ENCODE measurements around the gene TNNT1.

TNNT1 gene

GRCh38 chr19:55106591-55106990 is 42.4 kb downstream of the TNNT1 start:
- Histone ChIP-seq H3K4me3 (ENCODE audit: extremely low read depth, insufficient read depth, low read length, poor library complexity, severe bottlenecking) (no peak overlapping the region), H3K27ac (ENCODE audit: low read depth, low read length, severe bottlenecking) (no peak overlapping the region), H3K9me3 (ENCODE audit: control insufficient read depth, low read length) (peaks cover 5% of the 10 kb centered on the region), H3K4me1 (ENCODE audit: control insufficient read depth, insufficient read depth, low read length, poor library complexity, severe bottlenecking) (no peaks in the 10 kb centered on the region), H3K36me3 (ENCODE audit: control insufficient read depth, insufficient read depth, low read length) (peaks cover 76% of the 10 kb centered on the region)
- 95 to 98% methylated on average over 6 of the region's 6 CpGs for WGBS, 2 experiments (ENCODE audit: insufficient coverage in 2 of 2)

DNA sequence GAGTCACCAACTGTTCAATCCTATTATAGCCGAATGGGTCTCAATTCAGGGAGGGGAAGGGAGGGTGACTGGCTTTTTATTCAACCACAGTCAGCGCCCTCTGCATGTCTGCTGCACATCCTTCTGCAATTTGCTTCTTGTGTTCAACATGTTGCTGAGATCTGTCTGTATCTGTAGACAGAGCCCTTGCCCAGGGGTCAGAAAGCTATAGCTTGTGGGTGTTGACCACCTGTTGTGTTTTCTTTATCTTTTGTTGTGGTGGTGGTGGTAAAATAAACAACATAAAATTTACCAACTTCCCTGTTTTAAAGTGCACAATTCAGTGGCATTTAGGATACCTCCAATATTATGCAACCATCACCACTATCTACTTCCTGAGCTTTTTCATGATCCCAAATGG is 43.8 kb downstream of the TNNT1 start:
- Histone ChIP-seq H3K4me3 (ENCODE audit: extremely low read depth, insufficient read depth, low read length, poor library complexity, severe bottlenecking) (no peak overlapping the region), H3K9me3 (ENCODE audit: control insufficient read depth, low read length) (peaks cover 5% of the 10 kb centered on the region), H3K36me3 (ENCODE audit: control insufficient read depth, insufficient read depth, low read length) (peaks cover 79% of the 10 kb centered on the region), H3K4me1 (ENCODE audit: control insufficient read depth, insufficient read depth, low read length, poor library complexity, severe bottlenecking) (no peaks in the 10 kb centered on the region), H3K27ac (ENCODE audit: low read depth, low read length, severe bottlenecking) (no peak overlapping the region)
- 93% methylated on average over 2 of the region's 2 CpGs; no CpG with 5 or more reads in 1 of the 2 experiments for WGBS, 2 experiments (ENCODE audit: insufficient coverage in 2 of 2)

- Histone ChIP-seq H3K36me3 (ENCODE audit: control insufficient read depth, insufficient read depth, low read length) (peaks cover 76% of the 10 kb centered on the region), H3K4me1 (ENCODE audit: control insufficient read depth, insufficient read depth, low read length, poor library complexity, severe bottlenecking) (no peaks in the 10 kb centered on the region), H3K9me3 (ENCODE audit: control insufficient read depth, low read length) (peaks cover 5% of the 10 kb centered on the region), H3K4me3 (ENCODE audit: extremely low read depth, insufficient read depth, low read length, poor library complexity, severe bottlenecking) (no peak overlapping the region), H3K27ac (ENCODE audit: low read depth, low read length, severe bottlenecking) (no peak overlapping the region)
- 89 to 98% methylated on average over 5 to 9 of the region's 9 CpGs for WGBS, 2 experiments (ENCODE audit: insufficient coverage in 2 of 2)
Observed at GRCh38 chr19:55103190-55103589, 45.8 kb downstream of the TNNT1 start.

GRCh38 chr19:55101261-55101660 is 47.7 kb downstream of the TNNT1 start:
- Histone ChIP-seq H3K27ac (ENCODE audit: low read depth, low read length, severe bottlenecking) (no peak overlapping the region), H3K4me3 (ENCODE audit: extremely low read depth, insufficient read depth, low read length, poor library complexity, severe bottlenecking) (no peak overlapping the region), H3K4me1 (ENCODE audit: control insufficient read depth, insufficient read depth, low read length, poor library complexity, severe bottlenecking) (no peaks in the 10 kb centered on the region), H3K36me3 (ENCODE audit: control insufficient read depth, insufficient read depth, low read length) (peaks cover 69% of the 10 kb centered on the region), H3K9me3 (ENCODE audit: control insufficient read depth, low read length) (peaks cover 5% of the 10 kb centered on the region)
- WGBS, 2 experiments (ENCODE audit: insufficient coverage in 2 of 2): 86 to 96% methylated on average over 9 of the region's 10 CpGs

DNA sequence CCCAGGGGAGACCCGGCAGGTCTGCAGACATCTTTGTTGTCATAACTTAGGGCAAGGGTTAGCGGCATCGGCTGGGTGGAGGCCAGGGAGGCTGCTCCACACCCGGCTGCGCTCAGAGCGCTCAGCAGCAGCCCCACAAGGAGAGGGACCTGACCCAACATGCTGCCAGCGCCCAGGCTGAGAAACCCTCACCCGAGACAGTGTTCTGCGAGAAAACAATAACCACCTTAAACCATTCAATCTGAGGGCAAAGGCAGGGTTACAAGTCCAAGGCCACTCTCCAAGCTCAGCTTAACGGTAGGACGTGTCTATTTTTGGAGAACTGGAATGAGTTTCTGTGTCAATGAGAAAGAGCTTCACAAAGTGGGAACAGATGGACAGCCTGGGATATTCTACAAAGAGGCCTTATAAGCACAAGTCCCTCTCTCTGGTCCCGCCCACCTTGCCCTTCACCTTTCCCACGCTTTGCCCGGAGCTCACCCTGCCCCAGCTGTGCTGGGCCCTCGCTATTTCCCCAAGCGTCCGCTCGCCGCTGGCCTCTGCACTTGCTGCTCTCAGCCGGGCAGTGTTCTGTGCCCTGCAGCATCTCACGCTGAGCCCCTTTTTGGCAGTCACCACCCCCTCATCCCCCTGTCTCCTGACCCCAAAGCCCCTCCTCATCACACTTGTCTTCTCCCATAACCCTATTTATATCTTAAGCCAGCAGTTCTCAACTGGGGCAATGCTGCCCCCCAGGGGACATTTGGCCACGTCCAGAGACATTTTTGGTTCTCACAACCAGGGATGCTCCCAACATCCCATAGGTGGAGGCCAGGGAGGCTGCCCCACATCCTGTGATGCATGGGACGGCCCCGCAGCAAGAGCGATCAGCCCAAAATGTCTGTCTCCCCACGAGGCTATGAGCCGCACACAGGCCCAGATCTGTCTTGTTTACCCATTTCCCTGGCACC is 49.2 kb downstream of the TNNT1 start:
- no peak overlapping the region for H3K27ac ChIP-seq (ENCODE audit: low read depth, low read length, severe bottlenecking)
- peaks cover 58% of the 10 kb centered on the region for H3K36me3 ChIP-seq (ENCODE audit: control insufficient read depth, insufficient read depth, low read length)
- peaks cover 5% of the 10 kb centered on the region for H3K9me3 ChIP-seq (ENCODE audit: control insufficient read depth, low read length)
- WGBS, 2 experiments (ENCODE audit: insufficient coverage in 2 of 2): 88 to 92% methylated on average over 16 to 24 of the region's 27 CpGs
- H3K4me1 ChIP-seq (ENCODE audit: control insufficient read depth, insufficient read depth, low read length, poor library complexity, severe bottlenecking): no peaks in the 10 kb centered on the region
- no peak overlapping the region for H3K4me3 ChIP-seq (ENCODE audit: extremely low read depth, insufficient read depth, low read length, poor library complexity, severe bottlenecking)

DNA sequence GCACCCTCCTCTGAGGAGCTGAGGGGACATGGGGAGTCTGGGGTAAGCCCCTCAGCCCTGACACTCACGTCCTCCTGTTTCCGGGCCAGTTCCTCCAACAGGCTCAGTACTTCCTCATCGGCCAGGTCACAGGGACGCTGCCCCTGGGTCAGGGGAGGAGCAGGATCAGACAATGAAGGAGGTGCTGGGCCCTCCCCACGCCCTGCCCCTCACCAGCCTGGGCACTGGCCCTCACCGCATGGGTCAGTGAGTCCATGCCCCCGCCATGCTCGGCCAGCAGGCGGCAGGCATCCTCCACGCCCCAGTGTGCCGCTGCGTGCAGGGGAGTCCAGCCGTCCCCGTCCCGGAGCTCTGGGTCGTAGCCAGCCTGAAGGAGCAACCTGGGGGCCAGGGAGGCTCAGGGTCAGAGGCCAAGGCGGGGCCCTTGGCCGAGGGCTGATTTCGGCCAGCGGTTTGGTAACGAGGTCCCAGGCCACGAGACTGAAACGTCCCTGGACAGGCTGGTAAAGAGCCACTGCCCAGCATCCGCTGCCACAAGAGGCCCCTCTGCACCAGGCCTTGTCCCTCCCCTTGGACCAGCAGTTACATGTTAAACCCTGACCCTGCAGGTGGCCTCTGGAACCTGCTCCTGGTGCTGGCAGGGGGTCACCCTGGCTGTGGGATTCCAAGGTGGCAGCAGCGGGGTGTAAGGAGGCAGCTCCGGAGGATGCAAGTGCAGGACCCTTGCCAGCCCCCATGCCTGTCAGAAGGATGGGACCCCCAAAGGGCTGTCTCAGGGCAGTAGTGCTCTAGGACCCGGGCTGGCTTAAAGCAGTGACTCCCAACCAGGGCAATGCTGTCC is 50.1 kb downstream of the TNNT1 start:
- no peaks in the 10 kb centered on the region for H3K4me1 ChIP-seq (ENCODE audit: control insufficient read depth, insufficient read depth, low read length, poor library complexity, severe bottlenecking)
- H3K36me3 ChIP-seq (ENCODE audit: control insufficient read depth, insufficient read depth, low read length): peaks cover 61% of the 10 kb centered on the region
- H3K4me3 ChIP-seq (ENCODE audit: extremely low read depth, insufficient read depth, low read length, poor library complexity, severe bottlenecking): no peak overlapping the region
- H3K9me3 ChIP-seq (ENCODE audit: control insufficient read depth, low read length): peaks cover 5% of the 10 kb centered on the region
- no peak overlapping the region for H3K27ac ChIP-seq (ENCODE audit: low read depth, low read length, severe bottlenecking)
- WGBS, 2 experiments (ENCODE audit: insufficient coverage in 2 of 2): 96 to 97% methylated on average over 25 to 26 of the region's 27 CpGs

GRCh38 chr19:55097864-55098715 is 50.9 kb downstream of the TNNT1 start:
- Histone ChIP-seq H3K4me1 (ENCODE audit: control insufficient read depth, insufficient read depth, low read length, poor library complexity, severe bottlenecking) (no peaks in the 10 kb centered on the region), H3K27ac (ENCODE audit: low read depth, low read length, severe bottlenecking) (no peak overlapping the region), H3K9me3 (ENCODE audit: control insufficient read depth, low read length) (peaks cover under 1% of the 10 kb centered on the region), H3K36me3 (ENCODE audit: control insufficient read depth, insufficient read depth, low read length) (peaks cover 54% of the 10 kb centered on the region), H3K4me3 (ENCODE audit: extremely low read depth, insufficient read depth, low read length, poor library complexity, severe bottlenecking) (no peak overlapping the region)
- whole genome bisulfite sequencing, 2 experiments (ENCODE audit: insufficient coverage in 2 of 2): 96 to 100% methylated on average over 17 to 19 of the region's 23 CpGs

GRCh38 chr19:55096061-55096701 is 52.8 kb downstream of the TNNT1 start:
- H3K4me3 ChIP-seq (ENCODE audit: extremely low read depth, insufficient read depth, low read length, poor library complexity, severe bottlenecking): no peak overlapping the region
- no peaks in the 10 kb centered on the region for H3K9me3 ChIP-seq (ENCODE audit: control insufficient read depth, low read length)
- 83 to 87% methylated on average over 10 to 15 of the region's 23 CpGs for WGBS, 2 experiments (ENCODE audit: insufficient coverage in 2 of 2)
- H3K27ac ChIP-seq (ENCODE audit: low read depth, low read length, severe bottlenecking): no peak overlapping the region
- H3K4me1 ChIP-seq (ENCODE audit: control insufficient read depth, insufficient read depth, low read length, poor library complexity, severe bottlenecking): no peaks in the 10 kb centered on the region
- peaks cover 51% of the 10 kb centered on the region for H3K36me3 ChIP-seq (ENCODE audit: control insufficient read depth, insufficient read depth, low read length)

DNA sequence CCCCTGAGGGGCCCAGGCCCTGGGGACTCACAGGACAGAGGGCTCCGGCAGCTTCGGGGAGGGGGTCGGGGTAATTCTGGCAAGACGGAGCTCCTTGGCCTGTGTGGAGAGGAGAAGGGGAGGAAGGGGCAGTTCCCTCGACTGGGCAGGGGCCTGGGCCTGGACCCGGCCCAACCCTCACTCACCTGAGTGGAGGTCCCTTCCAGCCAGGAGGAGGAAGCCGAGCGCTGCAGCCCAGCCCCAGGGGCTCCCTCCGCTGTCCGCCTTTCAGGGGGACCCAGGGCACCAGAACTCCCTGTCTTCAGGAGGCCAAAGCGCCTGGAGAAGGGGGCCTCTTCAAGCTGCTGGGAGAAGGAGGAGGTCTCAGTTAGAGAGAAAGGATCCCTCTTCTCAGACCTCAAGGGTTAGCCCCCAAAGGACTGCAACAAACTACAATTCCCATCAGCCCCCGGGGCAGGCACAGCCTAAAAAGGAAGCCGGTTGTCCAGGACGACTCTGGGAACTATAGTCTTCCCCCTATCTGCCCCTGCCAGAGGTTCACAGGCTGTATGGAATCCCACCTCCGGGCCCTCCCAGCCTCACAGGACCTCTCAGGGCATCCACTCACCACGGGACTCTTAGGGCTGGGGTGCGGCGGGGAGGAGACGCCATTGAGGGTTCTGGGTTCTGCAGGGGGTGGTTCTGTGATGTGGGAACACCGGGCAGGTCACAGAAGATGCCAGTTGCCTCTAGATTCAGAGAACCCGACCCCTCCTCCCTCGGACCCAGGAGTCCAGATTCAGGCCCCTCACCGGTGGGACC is 53.5 kb downstream of the TNNT1 start:
- Histone ChIP-seq H3K27ac (ENCODE audit: low read depth, low read length, severe bottlenecking) (no peak overlapping the region), H3K4me1 (ENCODE audit: control insufficient read depth, insufficient read depth, low read length, poor library complexity, severe bottlenecking) (no peaks in the 10 kb centered on the region), H3K36me3 (ENCODE audit: control insufficient read depth, insufficient read depth, low read length) (peaks cover 54% of the 10 kb centered on the region), H3K4me3 (ENCODE audit: extremely low read depth, insufficient read depth, low read length, poor library complexity, severe bottlenecking) (no peak overlapping the region), H3K9me3 (ENCODE audit: control insufficient read depth, low read length) (no peaks in the 10 kb centered on the region)
- 83 to 88% methylated on average over 8 to 9 of the region's 23 CpGs for WGBS, 2 experiments (ENCODE audit: insufficient coverage in 2 of 2)
